Measurements from ENCODE around the gene IFT22.

IFT22 gene

DNA sequence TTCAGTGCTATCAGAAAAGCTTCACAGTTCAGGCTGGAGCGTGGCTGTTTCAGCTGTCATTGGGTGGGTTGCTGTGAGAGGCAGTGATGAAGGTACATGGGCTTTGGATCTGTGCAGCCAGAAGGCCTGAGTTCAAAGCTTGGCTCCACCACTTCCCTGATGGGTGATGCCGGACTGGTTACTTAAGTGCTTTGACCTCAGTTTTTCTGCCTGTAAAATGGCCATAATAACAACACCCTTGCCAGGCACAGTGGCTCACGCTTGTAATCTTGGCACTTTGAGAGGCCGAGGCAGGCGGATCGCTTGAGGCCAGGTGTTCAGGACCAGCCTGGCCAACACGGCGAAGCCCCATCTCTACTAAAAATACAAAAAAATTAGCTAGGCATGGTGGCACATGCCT is 10.4 kb upstream of the IFT22 start:
- Histone ChIP-seq H3K27ac (ENCODE audit: low read length, poor library complexity, severe bottlenecking) (no peak overlapping the region), H4K91ac (ENCODE audit: low read length) (no peak overlapping the region), H3K79me1 (replicated peaks; ENCODE audit: low read length, poor library complexity, severe bottlenecking) (no peaks in the 10 kb centered on the region), H4K8ac (ENCODE audit: low read length) (no peak overlapping the region), H3K4ac (ENCODE audit: low read depth in 1 of 2, low read length in 2 of 2) (no peak overlapping the region), H3K9me3 (ENCODE audit: control insufficient read depth, low read length) (no peaks in the 10 kb centered on the region), H2BK15ac (ENCODE audit: low read depth, poor library complexity, severe bottlenecking) (no peak overlapping the region), H3K18ac (ENCODE audit: low read depth in 1 of 2, low read length in 2 of 2) (no peak overlapping the region), H2AK5ac (ENCODE audit: low read length, severe bottlenecking) (no peak overlapping the region), H3K4me3 (ENCODE audit: insufficient read depth in 1 of 2, low read depth in 1 of 2, low read length in 2 of 2) (no peak overlapping the region), H2BK5ac (ENCODE audit: low read depth, low read length, poor library complexity, severe bottlenecking) (no peak overlapping the region), H3K9ac (ENCODE audit: low read length) (no peak overlapping the region), H3K4me1 (ENCODE audit: control insufficient read depth, insufficient read depth, low read depth, low read length) (no peaks in the 10 kb centered on the region), H2AFZ (ENCODE audit: low read depth, low read length) (no peak overlapping the region), H3K14ac (ENCODE audit: low read length in 2 of 2) (no peak overlapping the region), H2BK12ac (ENCODE audit: low read length in 2 of 2) (no peak overlapping the region), H2BK120ac (ENCODE audit: low read depth, low read length) (no peak overlapping the region), H3K4me2 (ENCODE audit: low read length, poor library complexity, severe bottlenecking) (no peak overlapping the region), H3K36me3 (ENCODE audit: control insufficient read depth in 1 of 2, insufficient read depth in 2 of 2, low read depth in 1 of 2, low read length in 2 of 2) (no peaks in the 10 kb centered on the region), H3K27me3 (ENCODE audit: control insufficient read depth in 1 of 2, insufficient read depth in 1 of 2, low read length in 2 of 2) (peaks cover 0 to 24% of the 10 kb centered on the region in 2 experiments), H3K23ac (ENCODE audit: low read length in 2 of 2) (no peak overlapping the region)
- no peak for DNase-seq
- 93% methylated on average over 8 of the region's 8 CpGs for WGBS

DNA sequence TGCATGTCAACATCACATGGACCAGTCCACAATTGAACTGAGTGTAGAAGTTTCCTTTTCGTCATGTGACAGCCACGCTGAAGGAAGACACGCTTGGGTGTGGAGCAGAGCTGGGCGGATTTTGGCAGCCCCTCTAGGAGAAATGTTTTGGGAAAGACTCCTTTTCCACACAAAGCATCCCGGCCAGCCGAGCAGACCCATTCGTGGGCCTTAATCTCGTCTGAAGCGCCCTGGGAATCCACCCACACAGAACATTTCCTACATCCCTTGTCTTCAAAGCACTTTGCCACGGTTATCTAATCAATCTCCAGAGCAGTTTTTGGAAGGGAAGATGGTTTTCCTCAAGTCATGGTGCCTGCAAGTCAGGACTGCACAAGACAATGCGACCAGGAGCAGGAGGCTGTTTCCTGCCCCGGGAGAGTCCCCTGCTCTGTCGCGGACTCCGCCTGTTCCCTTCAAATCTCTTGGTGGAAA is 8.4 kb upstream of the IFT22 start:
- Histone ChIP-seq H3K23ac (ENCODE audit: low read length in 2 of 2) (no peak overlapping the region), H3K4me2 (ENCODE audit: low read length, poor library complexity, severe bottlenecking) (no peak overlapping the region), H3K4me3 (ENCODE audit: insufficient read depth in 1 of 2, low read depth in 1 of 2, low read length in 2 of 2) (no peak overlapping the region), H3K9me3 (ENCODE audit: control insufficient read depth, low read length) (no peaks in the 10 kb centered on the region), H2BK12ac (ENCODE audit: low read length in 2 of 2) (no peak overlapping the region), H2AFZ (ENCODE audit: low read depth, low read length) (no peak overlapping the region), H3K18ac (ENCODE audit: low read depth in 1 of 2, low read length in 2 of 2) (no peak overlapping the region), H3K9ac (ENCODE audit: low read length) (no peak overlapping the region), H4K8ac (ENCODE audit: low read length) (no peak overlapping the region), H2BK15ac (ENCODE audit: low read depth, poor library complexity, severe bottlenecking) (no peak overlapping the region), H2BK120ac (ENCODE audit: low read depth, low read length) (no peak overlapping the region), H3K36me3 (ENCODE audit: control insufficient read depth in 1 of 2, insufficient read depth in 2 of 2, low read depth in 1 of 2, low read length in 2 of 2) (no peaks in the 10 kb centered on the region), H3K4ac (ENCODE audit: low read depth in 1 of 2, low read length in 2 of 2) (no peak overlapping the region), H3K27ac (ENCODE audit: low read length, poor library complexity, severe bottlenecking) (no peak overlapping the region), H2BK5ac (ENCODE audit: low read depth, low read length, poor library complexity, severe bottlenecking) (no peak overlapping the region), H2AK5ac (ENCODE audit: low read length, severe bottlenecking) (no peak overlapping the region), H3K79me1 (replicated peaks; ENCODE audit: low read length, poor library complexity, severe bottlenecking) (no peaks in the 10 kb centered on the region), H3K27me3 (ENCODE audit: control insufficient read depth in 1 of 2, insufficient read depth in 1 of 2, low read length in 2 of 2) (peaks cover 0 to 22% of the 10 kb centered on the region in 2 experiments), H3K4me1 (ENCODE audit: control insufficient read depth, insufficient read depth, low read depth, low read length) (no peaks in the 10 kb centered on the region), H3K14ac (ENCODE audit: low read length in 2 of 2) (no peak overlapping the region), H4K91ac (ENCODE audit: low read length) (no peak overlapping the region)
- WGBS: 34% methylated on average over 15 of the region's 15 CpGs
- no peak for DNase-seq

DNA sequence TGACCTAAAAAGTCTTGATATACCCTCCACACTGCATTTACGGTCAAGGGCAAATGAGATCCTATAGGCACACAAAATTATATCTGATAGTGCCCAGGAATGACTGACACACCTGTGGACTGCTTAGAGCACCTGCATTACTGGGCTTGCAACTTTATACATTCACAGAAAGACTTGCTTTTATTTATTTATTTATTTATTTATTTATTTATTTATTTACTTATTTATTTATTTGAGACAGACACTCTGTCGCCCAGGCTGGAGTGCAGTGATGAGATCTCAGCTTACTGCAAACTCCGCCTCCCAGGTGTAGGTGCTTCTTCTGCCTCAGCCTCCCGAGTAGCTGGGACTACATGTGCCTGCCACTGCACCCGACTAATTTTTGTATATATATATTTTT is 6.5 kb upstream of the IFT22 start:
- 91% methylated on average over 5 of the region's 5 CpGs for WGBS
- H2AK5ac ChIP-seq (ENCODE audit: low read length, severe bottlenecking): no peak overlapping the region
- H2BK12ac ChIP-seq (ENCODE audit: low read length in 2 of 2): no peak overlapping the region
- H3K9ac ChIP-seq (ENCODE audit: low read length): no peak overlapping the region
- H3K4me2 ChIP-seq (ENCODE audit: low read length, poor library complexity, severe bottlenecking): no peak overlapping the region
- no peak overlapping the region for H3K14ac ChIP-seq (ENCODE audit: low read length in 2 of 2)
- H2AFZ ChIP-seq (ENCODE audit: low read depth, low read length): no peak overlapping the region
- H4K8ac ChIP-seq (ENCODE audit: low read length): no peak overlapping the region
- H2BK15ac ChIP-seq (ENCODE audit: low read depth, poor library complexity, severe bottlenecking): no peak overlapping the region
- no peaks in the 10 kb centered on the region for H3K36me3 ChIP-seq (ENCODE audit: control insufficient read depth in 1 of 2, insufficient read depth in 2 of 2, low read depth in 1 of 2, low read length in 2 of 2)
- no peak overlapping the region for H4K91ac ChIP-seq (ENCODE audit: low read length)
- H3K9me3 ChIP-seq (ENCODE audit: control insufficient read depth, low read length): no peaks in the 10 kb centered on the region
- no peak overlapping the region for H3K27ac ChIP-seq (ENCODE audit: low read length, poor library complexity, severe bottlenecking)
- no peak overlapping the region for H2BK120ac ChIP-seq (ENCODE audit: low read depth, low read length)
- no peaks in the 10 kb centered on the region for H3K4me1 ChIP-seq (ENCODE audit: control insufficient read depth, insufficient read depth, low read depth, low read length)
- no peak overlapping the region for H3K23ac ChIP-seq (ENCODE audit: low read length in 2 of 2)
- no peaks in the 10 kb centered on the region for H3K79me1 ChIP-seq (replicated peaks; ENCODE audit: low read length, poor library complexity, severe bottlenecking)
- DNase-seq: no peak
- H3K4me3 ChIP-seq (ENCODE audit: insufficient read depth in 1 of 2, low read depth in 1 of 2, low read length in 2 of 2): no peak overlapping the region
- H3K18ac ChIP-seq (ENCODE audit: low read depth in 1 of 2, low read length in 2 of 2): no peak overlapping the region
- no peak overlapping the region for H2BK5ac ChIP-seq (ENCODE audit: low read depth, low read length, poor library complexity, severe bottlenecking)
- no peak overlapping the region for H3K4ac ChIP-seq (ENCODE audit: low read depth in 1 of 2, low read length in 2 of 2)
- peaks cover 0 to 24% of the 10 kb centered on the region in 2 experiments for H3K27me3 ChIP-seq (ENCODE audit: control insufficient read depth in 1 of 2, insufficient read depth in 1 of 2, low read length in 2 of 2)

DNA sequence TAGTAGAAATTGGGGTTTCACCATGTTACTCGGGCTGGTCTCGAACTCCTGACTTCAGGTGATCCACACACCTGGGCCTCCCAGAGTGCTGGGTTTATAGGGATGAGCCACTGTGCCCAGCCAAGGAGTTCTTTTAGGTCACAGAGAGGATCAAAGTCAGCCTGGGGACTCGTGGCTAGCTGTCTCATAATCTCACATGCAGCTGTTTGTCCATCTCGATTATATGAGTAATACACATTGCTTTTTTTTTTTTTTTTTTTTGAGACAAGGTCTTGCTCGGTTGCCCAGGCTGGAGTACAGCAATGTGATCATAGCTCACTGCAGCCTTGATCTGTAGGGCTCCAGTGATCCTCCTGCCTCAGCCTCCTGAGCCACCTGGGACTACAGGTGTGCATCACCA is 2.2 kb downstream of the IFT22 start:
- H3K27me3 ChIP-seq (ENCODE audit: control insufficient read depth in 1 of 2, insufficient read depth in 1 of 2, low read length in 2 of 2): peaks cover 0 to 4% of the 10 kb centered on the region in 2 experiments
- no peak overlapping the region for H3K4me2 ChIP-seq (ENCODE audit: low read length, poor library complexity, severe bottlenecking)
- H3K9ac ChIP-seq (ENCODE audit: low read length): no peak overlapping the region
- no peak overlapping the region for H3K18ac ChIP-seq (ENCODE audit: low read depth in 1 of 2, low read length in 2 of 2)
- H3K9me3 ChIP-seq (ENCODE audit: control insufficient read depth, low read length): no peaks in the 10 kb centered on the region
- H3K23ac ChIP-seq (ENCODE audit: low read length in 2 of 2): no peak overlapping the region
- no peak overlapping the region for H4K91ac ChIP-seq (ENCODE audit: low read length)
- H2BK12ac ChIP-seq (ENCODE audit: low read length in 2 of 2): no peak overlapping the region
- no peak overlapping the region for H2AFZ ChIP-seq (ENCODE audit: low read depth, low read length)
- no peak for DNase-seq
- H2AK5ac ChIP-seq (ENCODE audit: low read length, severe bottlenecking): no peak overlapping the region
- H2BK15ac ChIP-seq (ENCODE audit: low read depth, poor library complexity, severe bottlenecking): no peak overlapping the region
- H3K14ac ChIP-seq (ENCODE audit: low read length in 2 of 2): no peak overlapping the region
- H3K36me3 ChIP-seq (ENCODE audit: control insufficient read depth in 1 of 2, insufficient read depth in 2 of 2, low read depth in 1 of 2, low read length in 2 of 2): peaks cover 28 to 36% of the 10 kb centered on the region in 2 experiments
- no peak overlapping the region for H3K4me3 ChIP-seq (ENCODE audit: insufficient read depth in 1 of 2, low read depth in 1 of 2, low read length in 2 of 2)
- whole genome bisulfite sequencing: 76% methylated on average over 5 of the region's 5 CpGs
- H3K4ac ChIP-seq (ENCODE audit: low read depth in 1 of 2, low read length in 2 of 2): no peak overlapping the region
- no peak overlapping the region for H2BK5ac ChIP-seq (ENCODE audit: low read depth, low read length, poor library complexity, severe bottlenecking)
- H3K4me1 ChIP-seq (ENCODE audit: control insufficient read depth, insufficient read depth, low read depth, low read length): peaks cover 7% of the 10 kb centered on the region
- H3K27ac ChIP-seq (ENCODE audit: low read length, poor library complexity, severe bottlenecking): no peak overlapping the region
- H2BK120ac ChIP-seq (ENCODE audit: low read depth, low read length): no peak overlapping the region
- peaks cover 14% of the 10 kb centered on the region for H3K79me1 ChIP-seq (replicated peaks; ENCODE audit: low read length, poor library complexity, severe bottlenecking)
- no peak overlapping the region for H4K8ac ChIP-seq (ENCODE audit: low read length)

All from mesenchymal stem cell (in vitro differentiated cells and primary cell).